ENCODE measurements around the gene PELI2. TPM values are rescaled to one million over a fixed set of nuclear protein-coding genes. Genes with fewer than 3 reads are reported as not detected.

Gene PELI2
- total RNA-seq, 1 donor from 2014 or later = 32.2 TPM

DNA sequence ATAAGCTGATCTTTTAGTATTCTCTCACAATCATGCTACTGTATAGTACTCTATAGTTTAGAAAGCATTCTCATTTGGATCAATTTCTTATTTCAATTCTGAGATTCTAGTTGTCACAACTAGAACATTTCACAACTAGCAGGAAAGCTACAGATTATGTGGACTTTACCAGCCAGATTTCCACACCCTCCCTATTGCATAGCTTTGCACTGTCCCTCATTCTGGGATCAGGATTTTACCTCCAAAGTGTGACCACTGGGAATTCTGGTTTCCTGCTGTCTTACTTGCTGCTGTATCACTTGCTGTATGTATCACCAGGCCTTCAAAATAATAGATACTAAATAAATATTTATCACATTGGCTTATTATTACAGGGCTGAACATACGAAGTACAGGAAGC lies 10.2 kb upstream of the PELI2 start:
- no peak overlapping the region for H3K4me3 Mint-ChIP-seq (ENCODE audit: low read depth)
- H3K9me3 Mint-ChIP-seq (ENCODE audit: low read depth) = peaks cover 2% of the 10 kb centered on the region
- no peak for DNase-seq (ENCODE audit: low spot score, unreplicated experiment)
- TF ChIP-seq, protein P1, sequence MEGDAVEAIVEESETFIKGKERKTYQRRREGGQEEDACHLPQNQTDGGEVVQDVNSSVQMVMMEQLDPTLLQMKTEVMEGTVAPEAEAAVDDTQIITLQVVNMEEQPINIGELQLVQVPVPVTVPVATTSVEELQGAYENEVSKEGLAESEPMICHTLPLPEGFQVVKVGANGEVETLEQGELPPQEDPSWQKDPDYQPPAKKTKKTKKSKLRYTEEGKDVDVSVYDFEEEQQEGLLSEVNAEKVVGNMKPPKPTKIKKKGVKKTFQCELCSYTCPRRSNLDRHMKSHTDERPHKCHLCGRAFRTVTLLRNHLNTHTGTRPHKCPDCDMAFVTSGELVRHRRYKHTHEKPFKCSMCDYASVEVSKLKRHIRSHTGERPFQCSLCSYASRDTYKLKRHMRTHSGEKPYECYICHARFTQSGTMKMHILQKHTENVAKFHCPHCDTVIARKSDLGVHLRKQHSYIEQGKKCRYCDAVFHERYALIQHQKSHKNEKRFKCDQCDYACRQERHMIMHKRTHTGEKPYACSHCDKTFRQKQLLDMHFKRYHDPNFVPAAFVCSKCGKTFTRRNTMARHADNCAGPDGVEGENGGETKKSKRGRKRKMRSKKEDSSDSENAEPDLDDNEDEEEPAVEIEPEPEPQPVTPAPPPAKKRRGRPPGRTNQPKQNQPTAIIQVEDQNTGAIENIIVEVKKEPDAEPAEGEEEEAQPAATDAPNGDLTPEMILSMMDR (IDR thresholded peaks at IDR 0.05; ENCODE audit: unreplicated experiment) = no peak
- no peaks in the 10 kb centered on the region for H3K36me3 Mint-ChIP-seq (ENCODE audit: insufficient read depth)
- no peaks in the 10 kb centered on the region for H3K27me3 Mint-ChIP-seq
- H3K27ac Mint-ChIP-seq = no peak overlapping the region
- H3K4me1 Mint-ChIP-seq (ENCODE audit: low read depth) = no peaks in the 10 kb centered on the region

DNA sequence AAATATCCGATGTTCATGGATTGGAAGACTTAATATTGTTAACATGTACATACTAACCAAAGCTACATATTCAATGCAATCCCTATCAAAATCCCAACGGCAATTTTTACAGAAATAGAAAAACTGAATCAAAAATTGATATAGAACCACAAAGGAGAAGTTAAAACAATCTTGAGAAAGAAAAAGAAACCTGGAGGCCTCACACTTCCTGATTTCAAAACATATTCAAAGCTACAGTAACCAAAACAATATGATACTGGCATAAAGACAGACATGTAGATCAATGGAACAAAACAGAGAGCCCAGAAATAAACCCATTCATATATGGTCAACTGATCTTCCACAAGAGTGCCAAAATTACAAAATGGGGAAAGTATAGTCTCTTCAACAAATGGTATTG lies 5.4 kb upstream of the PELI2 start:
- H3K27ac Mint-ChIP-seq = no peak overlapping the region

DNA sequence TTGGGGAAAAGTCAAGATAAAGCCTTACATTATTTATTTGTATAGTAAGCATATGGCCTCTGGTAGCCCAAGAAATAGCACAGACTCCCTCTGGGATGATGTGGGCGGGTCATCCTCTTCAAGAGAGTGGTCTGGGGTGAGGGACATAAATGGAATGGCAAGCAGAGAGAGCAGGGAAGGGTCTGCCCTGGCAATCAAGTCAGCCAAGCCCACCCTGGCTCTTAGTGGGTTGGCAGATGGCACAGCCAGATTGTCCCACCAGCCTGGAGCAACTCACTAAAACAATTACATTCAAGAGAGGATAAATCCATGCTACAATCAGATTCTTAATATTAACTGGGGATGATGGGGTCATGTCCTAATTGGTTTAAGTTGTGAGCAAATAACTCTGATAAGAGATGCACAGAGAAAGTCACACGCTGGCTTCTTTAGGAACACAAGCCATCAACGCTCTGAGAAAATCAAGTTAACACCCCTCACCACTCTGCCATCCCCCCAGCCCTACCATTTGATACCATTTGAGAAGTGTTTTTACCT lies 2.8 kb upstream of the PELI2 start:
- TF ChIP-seq, protein P1 (IDR thresholded peaks at IDR 0.05; ENCODE audit: unreplicated experiment) = no peak
- H3K27me3 Mint-ChIP-seq = no peaks in the 10 kb centered on the region
- H3K9me3 Mint-ChIP-seq (ENCODE audit: low read depth) = peaks cover 2% of the 10 kb centered on the region
- no peak for DNase-seq (ENCODE audit: low spot score, unreplicated experiment)
- no peak overlapping the region for H3K27ac Mint-ChIP-seq
- H3K4me3 Mint-ChIP-seq (ENCODE audit: low read depth) = no peak overlapping the region
- no peaks in the 10 kb centered on the region for H3K36me3 Mint-ChIP-seq (ENCODE audit: insufficient read depth)
- H3K4me1 Mint-ChIP-seq (ENCODE audit: low read depth) = peaks cover 21% of the 10 kb centered on the region

More for the DNA sequence above, 5.4 kb upstream of the PELI2 start:
- Mint-ChIP-seq H3K4me3 (ENCODE audit: low read depth) (no peak overlapping the region), H3K27me3 (no peaks in the 10 kb centered on the region), H3K36me3 (ENCODE audit: insufficient read depth) (no peaks in the 10 kb centered on the region), H3K9me3 (ENCODE audit: low read depth) (peaks cover 2% of the 10 kb centered on the region), H3K4me1 (ENCODE audit: low read depth) (peaks cover 10% of the 10 kb centered on the region)
- DNase-seq (ENCODE audit: low spot score, unreplicated experiment) = no peak
- TF ChIP-seq, protein P1 (IDR thresholded peaks at IDR 0.05; ENCODE audit: unreplicated experiment) = no peak

DNA sequence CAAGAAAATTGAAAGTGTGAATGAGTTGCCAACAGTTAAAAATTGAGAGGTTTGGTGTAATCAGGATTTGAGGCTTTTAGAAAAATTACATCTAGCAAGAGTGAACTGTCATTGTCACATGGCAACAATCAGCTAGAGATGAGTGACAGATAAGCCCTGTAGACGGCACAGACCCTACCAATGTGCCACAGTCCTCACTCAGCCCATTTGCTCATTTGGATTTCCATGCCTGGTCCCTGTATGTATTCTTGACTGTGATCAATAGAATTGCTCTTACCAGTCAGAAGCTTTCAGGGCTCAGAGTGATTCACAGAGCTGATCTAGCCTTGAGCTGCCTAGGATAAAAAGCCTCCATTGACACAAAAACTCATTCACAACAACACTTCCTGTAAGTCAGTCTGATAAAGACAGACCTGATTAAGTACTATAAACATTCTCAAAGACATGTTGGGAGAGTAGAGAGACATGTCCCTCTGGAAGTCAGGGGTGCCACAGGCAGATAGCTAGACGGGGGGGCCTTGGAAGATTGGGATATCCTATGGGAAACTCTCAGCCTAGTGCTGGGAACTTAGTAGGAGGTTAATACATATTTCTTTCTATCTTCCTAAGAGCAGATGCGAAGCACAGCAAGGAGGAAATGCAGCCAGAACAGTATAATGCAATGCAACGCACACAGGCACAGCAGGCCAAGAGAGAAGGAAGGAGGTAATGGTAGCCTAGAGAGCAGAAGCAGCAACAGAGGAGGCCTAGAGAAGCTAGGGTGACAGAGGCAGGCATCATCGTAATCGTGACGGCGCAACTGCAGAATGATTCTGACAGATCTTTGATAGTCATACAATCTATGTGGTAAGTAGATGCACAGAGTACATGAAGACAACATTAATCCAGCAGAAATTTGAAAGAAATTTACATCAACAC lies 2.0 kb upstream of the PELI2 start:
- peak overlapping the region; percentile 20 for H3K4me3 Mint-ChIP-seq (ENCODE audit: low read depth)
- DNase-seq (ENCODE audit: low spot score, unreplicated experiment) = no peak
- H3K27ac Mint-ChIP-seq = no peak overlapping the region
- no peaks in the 10 kb centered on the region for H3K27me3 Mint-ChIP-seq
- peaks cover 2% of the 10 kb centered on the region for H3K9me3 Mint-ChIP-seq (ENCODE audit: low read depth)
- TF ChIP-seq, protein P1 (IDR thresholded peaks at IDR 0.05; ENCODE audit: unreplicated experiment) = no peak
- no peaks in the 10 kb centered on the region for H3K36me3 Mint-ChIP-seq (ENCODE audit: insufficient read depth)
- peaks cover 28% of the 10 kb centered on the region for H3K4me1 Mint-ChIP-seq (ENCODE audit: low read depth)

DNA sequence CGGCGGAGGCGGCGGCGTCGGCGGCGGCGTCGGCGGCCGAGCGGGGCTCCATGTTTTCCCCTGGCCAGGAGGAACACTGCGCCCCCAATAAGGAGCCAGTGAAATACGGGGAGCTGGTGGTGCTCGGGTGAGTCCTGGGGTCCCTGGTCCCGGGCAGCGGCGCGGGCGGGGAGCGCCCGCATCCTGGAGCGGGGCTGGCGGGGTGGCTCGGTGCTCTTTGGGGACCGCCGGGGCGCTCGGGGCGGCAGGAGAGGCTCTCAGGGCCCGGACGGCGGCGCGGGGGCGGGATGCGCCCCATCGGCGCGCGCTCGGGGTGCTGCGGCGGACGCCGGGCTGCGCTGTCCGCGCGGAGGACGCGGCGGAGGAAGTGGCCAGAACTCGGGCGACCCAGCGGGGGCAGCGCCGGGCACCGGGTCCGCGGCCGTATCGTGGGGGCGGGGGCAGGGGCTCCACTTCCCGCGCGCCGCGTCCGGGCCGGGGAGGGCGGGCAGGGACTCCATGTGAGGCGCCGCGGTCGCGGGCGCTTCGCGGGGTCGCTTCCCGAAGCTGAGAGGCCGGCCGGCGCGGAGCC lies 485 bp downstream of the PELI2 start:
- DNase-seq (ENCODE audit: low spot score, unreplicated experiment) = peak; percentile 15
- Mint-ChIP-seq H3K4me1 (ENCODE audit: low read depth) (peaks cover 37% of the 10 kb centered on the region), H3K36me3 (ENCODE audit: insufficient read depth) (no peaks in the 10 kb centered on the region), H3K27me3 (peaks cover 4% of the 10 kb centered on the region), H3K27ac (no peak overlapping the region), H3K9me3 (ENCODE audit: low read depth) (no peaks in the 10 kb centered on the region), H3K4me3 (ENCODE audit: low read depth) (peak overlapping the region; percentile 49)
- TF ChIP-seq, protein P1 (IDR thresholded peaks at IDR 0.05; ENCODE audit: unreplicated experiment) = no peak
